GM20431 (cell line): ENCODE results near the gene SAG.

Source experiments
- in situ Hi-C: fragments of 300-500 bp; cut with MseI, MboI; formaldehyde crosslinking; loops from one replicate; pipeline ENCODE4 v1.15.0; 2020; ENCODE audit warnings: low sequenced_read_pairs; ENCODE audit not compliant: unreplicated experiment

Gene SAG

DNA sequence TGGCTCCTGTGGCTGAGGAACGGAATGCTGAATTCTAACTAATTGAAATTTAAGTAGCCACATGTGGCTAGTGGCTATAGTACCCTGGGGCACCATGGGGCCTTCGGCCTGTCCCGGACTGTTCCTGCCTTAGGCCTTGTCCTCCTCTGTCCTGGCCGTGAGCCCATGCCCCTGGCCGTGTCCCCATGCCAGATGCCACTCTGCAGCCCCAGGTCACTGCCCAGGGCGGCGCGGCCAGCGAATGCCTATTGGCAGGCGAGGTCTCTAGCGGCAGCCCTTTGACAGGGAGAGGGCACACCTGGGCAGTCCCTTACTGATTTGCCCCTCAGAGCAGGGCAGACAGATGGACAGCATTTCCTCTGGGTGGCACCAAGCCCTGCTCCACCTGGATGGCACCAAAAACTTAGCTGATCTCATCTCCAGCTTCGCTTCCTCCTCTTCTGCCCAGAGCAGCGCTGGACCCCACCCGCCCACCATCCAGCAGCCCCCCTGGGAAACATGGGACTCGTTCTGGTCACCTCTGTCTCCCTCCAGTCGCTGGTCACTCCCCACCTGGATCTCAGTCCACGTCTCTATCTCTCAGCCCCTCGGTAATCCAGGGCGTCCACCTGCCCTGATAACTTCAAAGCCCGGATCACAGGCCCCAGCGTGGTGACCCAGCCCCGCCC lies 45.6 kb downstream of the SAG start:
- in situ Hi-C loops, result no loop called here

DNA sequence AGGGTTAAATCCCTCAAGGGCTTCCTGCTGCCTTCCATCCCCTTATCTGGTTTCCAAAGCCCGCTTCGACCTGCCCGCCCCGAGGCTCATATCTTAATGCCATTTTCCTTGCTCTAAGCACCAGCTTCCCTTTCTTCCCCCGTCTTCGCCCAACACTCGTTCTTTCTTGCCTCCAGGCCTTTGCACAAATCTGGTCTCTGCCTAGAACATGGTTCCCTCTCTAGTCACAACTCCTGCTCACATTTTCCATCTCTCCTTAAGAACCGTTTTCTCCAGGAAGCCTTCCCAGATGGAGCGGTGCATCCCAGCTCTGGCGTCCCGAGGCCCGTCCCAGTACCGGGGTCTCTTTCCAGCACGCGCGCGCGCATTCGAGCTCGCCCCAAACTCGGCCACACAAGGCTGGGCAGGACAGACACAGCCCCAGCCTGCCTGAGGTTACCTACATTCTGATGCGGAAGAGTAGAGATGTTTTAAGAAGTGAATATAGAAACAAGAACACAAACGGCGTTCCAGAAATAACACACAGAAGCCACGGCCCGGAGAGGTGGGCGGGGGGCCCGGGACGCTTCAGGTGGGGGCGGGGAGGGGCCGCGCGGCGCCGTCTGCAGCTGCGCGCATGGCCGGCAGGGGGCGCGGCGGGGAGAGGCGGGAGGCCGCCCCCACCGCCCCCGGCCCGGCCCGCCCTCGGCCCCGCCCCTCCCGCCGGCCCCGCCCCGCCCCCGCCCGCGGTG lies 46.3 kb downstream of the SAG start, which contains the start of gene DGKD:
Gene DGKD (plus strand): TSS at position 726 of the 731 bp plus-strand sequence. CDS start 25 bp downstream, outside the sequence.
- in situ Hi-C loops, result no loop called here

DNA sequence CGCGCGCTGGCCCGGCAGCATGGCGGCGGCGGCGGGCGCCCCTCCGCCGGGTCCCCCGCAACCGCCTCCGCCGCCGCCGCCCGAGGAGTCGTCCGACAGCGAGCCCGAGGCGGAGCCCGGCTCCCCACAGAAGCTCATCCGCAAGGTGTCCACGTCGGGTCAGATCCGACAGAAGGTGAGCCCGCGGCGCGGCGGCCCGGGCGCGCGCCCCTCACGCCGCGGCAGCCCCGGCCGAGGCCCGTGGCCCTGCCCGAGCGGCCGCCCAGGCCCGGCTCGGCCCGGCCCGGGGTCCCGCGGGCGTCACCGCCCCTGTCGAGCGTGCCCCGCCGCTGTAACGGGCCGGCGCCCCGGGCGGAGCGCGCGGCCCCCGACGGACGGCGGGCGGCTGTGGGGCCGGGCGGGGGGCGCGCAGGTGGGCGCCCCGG lies 46.9 kb downstream of the SAG start:
- in situ Hi-C loops, result no loop called here

DNA sequence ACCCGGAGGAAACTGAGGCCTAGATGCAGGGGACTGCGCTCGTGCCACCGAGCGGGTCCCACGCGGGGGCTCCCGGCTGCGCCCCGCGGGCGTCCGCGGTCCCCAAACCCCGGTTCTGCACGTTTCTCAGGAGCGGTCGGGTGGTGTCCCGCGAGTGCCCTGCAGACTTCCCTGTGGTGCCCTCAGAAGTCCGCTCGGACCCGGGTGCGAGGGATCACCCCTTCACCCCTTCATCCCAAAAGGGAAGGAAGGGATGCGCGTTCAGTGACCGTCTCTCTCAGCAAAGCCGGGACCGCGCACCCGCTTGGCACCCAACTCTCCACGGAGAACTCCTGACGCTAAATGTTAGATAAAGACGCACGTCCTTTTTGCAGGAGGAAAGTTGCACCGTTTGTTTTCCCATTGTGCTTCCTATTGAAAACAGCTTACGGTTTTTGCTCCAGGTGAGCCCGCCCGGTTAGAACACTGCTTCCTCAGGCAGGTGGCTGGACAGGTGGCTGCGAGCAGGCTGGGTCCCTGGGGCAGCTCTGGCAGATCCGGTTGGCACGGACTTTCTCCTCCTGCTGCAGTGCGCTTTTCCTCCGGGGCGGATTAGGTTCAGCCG lies 47.5 kb downstream of the SAG start:
- in situ Hi-C loops, result no loop called here

DNA sequence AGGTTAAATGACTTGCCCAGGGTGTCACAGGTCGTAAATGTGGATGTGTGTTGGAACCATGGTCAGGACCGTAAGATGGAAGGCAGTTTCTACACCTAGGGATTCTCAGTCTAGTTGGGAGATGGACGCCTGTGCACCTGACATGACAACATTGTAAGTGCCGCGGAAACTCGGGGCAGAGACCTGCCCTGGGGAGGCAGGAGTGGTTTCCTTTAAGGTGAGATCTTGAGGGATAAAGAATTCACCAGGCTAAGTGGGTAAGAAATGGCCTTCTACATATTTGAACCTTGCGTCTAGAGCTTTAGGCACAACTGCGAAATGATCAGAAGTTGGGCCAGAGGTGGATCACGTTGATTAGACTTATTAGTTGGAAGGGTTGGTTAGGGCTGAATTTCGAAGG lies 48.3 kb downstream of the SAG start:
- in situ Hi-C loops, result no loop called here

DNA sequence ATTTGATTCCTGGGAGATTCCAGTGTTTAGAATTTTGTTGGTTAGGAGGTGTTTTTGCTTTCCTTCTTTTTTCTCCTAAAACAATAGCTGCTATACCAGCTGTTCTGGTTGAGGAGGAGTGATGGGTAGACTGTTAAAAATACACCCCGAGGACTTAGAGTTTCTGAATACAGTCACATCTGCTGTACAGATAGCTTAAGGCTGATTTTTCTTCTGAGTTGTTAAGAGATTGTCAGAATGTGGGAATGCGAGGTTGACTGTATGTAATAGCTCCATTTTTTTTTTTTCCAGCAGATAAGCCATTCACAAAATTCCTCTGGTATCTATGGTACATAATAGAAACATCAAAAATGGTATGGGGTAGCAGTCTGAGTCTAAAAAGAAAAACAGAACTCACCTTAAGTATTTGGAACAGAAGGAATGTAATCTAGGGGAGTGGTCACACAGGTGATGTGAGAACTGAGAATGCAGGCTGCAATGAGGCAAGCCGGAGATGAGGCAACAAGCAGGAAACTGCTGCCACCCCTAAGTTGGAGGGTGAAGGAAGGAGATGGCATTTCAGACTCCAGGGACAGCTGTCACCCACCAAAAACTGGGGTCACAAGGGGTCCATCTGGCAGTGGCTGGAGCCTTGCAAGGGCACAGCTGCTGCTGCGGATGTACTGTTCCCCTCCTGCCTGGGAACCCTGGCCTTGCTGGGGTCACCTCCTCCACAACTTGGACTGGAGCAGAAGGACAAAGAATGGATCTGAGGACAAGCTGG lies 49.1 kb downstream of the SAG start:
- in situ Hi-C loops, result no loop called here

DNA sequence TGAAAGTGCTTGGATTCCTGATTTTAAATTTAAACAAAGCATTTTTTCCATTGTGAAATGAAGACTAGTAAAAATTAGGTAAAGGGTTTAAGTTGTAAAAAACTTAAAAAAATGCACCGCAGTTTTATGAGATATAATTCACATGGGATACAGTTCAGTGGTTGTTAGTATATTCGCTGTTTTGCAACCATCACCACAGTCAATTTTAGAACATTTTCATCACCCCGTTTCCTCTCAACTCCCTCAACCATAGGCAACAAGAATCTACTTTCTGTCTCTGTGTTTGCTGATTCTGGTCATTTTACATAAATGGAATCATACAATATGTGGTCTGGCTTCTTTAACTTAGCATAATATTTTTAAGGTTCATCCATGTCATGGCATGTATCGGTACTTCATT lies 50.7 kb downstream of the SAG start:
- in situ Hi-C loops, result no loop called here

DNA sequence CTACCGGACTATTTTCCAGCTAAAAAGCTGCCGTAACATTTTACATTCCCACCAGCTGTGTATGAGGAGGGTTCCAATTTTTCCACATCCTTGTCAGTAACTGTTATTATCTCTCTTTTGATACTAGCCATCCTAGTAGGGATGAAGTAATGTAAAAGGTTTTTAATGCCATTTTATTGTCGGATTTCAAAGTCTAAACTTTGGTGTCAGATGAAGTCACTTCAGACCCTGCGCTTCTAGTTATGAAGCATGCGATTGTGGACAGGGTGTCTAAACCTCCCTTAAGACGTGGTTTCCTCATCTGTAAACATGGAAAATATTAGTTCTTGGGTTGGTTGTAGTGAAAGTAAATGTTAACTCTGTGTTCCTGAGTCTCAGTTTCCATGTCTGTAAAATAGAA lies 51.3 kb downstream of the SAG start:
- in situ Hi-C loops, result no loop called here

DNA sequence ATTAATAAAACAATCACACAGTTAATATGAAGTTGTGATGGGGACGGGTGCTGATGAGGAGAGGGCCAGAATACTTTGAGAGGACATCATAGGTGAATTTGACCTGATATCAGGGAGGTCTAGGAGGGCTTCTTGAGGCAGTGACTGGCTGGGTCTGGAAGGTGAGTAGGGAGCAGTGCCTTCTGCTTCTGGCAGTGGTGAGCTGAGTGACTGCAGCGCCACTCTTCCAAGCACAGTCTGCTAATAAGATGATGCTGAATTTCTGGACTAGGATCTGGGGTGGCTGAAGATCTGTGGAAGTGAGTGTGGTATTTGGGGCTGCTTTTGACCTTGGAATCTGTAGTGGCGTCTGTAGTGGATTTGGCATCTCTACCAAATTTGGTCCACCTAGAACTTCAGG lies 52.2 kb downstream of the SAG start:
- in situ Hi-C loops, result no loop called here

DNA sequence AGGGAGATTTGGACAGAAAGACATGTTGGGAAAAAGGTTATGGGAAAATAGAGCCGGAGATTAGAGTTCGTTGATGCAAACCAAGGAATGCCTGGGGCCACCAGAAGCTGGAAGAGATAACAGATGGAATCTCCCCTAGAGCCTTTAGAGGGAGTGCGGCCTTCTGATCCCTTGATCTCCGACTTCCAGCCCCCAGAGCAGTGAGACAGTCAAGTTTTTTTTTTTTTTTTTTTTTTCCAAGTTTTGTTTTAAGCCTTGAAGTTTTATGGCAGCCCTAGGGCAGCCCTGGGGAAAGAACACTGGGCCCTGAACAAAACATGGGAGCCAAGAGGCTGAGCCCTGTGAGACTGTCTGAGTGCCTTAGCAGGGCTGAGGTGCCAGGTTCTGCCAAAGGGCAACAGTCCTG lies 53.2 kb downstream of the SAG start:
- in situ Hi-C loops, result no loop called here

DNA sequence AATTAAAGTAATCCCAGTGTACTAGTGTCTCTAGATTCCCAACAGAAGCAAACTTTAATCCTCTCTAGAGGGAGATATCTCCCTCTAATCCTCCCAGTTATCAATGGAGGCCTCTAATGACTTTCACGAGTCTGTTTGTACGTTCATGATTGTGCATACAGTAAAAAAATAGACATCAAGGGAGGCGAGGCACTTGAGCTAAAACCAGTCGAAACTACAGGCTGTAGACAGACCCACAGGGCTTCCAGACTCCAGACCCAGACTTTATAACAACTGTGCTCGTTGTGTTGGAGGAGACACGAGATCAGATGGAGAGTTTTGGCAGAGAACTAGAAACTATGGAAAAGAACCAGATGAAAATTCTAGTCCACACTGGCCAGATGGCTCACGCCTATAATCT lies 53.7 kb downstream of the SAG start:
- in situ Hi-C loops, result no loop called here

DNA sequence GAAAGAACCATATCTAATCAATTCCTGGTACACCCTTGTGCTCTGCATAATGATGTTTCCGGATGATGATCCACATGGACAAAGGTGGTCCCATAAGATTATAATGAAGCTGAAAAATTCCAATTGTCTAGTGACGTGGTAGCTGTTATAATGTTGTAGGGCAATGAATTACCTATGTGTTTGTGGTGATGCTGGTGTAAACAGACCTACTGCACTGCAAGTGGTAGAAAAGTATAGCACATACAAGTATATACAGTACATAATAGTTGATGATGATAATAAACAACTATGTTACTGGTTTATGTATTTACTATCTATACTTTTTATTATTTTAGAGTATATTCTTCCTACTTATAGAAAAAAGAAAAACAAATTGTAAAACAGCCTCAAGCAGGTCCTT lies 55.1 kb downstream of the SAG start:
- in situ Hi-C loops, result no loop called here

DNA sequence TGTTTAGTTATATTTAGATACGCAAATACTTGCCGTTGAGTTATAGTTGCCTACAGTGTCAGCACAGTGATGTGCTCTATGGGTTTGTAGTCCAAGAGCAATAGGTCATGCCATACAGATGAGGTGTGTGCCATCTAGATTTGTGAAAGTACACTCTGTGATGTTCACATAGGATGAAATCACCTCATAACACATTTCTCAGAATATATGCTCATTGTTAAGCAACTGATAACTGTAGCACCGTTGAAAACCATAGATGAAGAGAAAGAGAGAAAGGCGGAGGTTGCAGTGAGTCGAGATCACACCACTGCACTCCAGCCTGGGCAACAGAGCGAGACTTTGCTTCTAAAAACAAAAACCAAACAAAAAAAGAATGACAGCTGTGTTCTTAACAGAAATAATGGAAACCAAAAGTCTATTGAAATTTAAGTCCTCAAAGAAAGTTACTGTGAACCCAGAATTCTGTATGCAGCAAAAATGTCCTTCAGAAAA lies 56.2 kb downstream of the SAG start:
- in situ Hi-C loops, result no loop called here

DNA sequence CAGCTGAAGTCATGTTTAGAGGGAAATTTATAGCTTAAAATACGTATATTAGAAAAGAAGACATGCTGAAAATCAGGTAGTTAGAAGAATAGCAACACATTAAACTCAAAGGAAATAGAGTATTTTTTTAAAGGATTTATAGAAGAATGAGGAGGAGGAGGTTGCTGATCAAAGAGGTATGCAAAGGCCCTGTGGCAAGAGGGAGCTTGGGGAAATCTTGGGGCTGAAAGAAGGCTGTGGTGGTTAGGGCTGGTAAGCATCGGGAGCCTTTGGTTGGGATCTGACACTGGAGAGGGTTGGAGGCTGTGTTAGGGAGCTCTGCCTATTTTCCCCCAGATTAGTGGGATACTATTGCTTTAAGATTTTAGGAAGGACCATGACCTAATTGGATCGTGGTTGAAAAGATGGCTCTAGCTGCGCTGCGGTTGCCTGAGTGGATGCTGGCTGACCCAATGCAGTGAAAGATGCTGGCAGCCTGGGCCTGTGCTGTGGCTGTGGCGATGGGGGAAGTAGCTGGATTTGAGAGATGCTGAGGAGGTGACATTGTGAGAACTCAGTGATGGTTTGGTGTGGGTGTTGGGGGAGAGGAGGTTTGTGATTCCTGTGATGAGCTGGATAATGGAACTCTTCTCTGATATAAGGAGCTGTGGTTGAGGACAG lies 58.4 kb downstream of the SAG start:
- in situ Hi-C loops, result no loop called here

DNA sequence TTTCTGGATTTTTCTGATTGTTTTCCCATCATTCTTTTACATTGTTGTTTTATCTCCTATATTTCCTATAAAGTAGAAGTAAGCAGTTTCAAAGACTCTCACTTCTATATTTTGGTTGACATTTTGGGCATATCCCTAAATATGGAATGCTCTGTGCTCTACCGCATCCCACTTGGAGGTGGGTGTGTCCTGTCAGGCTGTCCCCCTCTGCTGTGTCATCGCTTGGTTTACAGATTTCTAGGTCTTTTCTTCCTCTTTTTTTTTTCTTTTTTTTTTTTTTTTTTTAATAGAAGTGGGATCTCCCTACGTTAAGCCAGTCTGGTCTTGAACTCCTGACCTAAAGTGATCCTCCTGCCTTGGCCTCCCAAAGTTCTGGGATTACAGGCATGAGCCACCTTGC lies 60.0 kb downstream of the SAG start:
- in situ Hi-C loops, result no loop called here

DNA sequence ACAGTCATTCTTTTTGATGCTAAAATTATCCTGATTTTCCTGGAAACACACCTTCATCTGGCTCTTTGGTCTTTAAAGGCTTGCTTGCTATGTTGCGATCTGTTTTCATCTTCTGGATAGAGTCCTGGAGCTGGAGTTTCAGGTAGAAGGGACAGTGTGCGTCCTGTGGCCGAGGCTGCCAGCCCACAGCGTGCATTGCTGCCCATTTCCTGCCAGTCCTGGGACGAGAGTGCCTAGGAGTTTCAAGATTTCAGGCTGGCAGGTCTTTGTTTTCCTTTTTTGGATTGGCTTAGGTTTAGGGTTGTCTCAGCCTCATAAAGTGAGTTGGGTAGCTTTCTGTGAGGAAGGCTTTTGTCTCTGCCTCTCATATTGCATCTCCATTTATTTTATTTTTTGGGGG lies 61.1 kb downstream of the SAG start:
- in situ Hi-C loops, result no loop called here

DNA sequence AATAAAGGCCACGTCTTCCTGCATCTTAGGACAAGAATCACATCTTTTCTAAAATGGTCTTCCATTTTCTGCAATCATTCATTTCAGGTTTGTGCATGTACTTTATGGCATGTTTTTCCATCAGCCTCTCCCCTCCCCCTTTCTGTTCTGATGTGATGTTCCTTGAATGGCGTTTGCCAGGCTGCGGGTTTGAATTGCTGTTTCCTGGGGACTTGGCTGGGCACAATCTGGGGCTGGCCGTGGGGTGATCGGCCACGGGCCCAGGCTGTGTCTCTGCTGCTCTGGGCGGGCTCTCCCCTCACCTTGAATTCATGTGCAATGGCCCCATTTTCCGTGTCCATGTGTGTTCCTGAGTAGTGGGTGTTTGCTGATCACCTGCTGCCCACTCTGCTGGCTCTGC lies 61.8 kb downstream of the SAG start:
- in situ Hi-C loops, result no loop called here

DNA sequence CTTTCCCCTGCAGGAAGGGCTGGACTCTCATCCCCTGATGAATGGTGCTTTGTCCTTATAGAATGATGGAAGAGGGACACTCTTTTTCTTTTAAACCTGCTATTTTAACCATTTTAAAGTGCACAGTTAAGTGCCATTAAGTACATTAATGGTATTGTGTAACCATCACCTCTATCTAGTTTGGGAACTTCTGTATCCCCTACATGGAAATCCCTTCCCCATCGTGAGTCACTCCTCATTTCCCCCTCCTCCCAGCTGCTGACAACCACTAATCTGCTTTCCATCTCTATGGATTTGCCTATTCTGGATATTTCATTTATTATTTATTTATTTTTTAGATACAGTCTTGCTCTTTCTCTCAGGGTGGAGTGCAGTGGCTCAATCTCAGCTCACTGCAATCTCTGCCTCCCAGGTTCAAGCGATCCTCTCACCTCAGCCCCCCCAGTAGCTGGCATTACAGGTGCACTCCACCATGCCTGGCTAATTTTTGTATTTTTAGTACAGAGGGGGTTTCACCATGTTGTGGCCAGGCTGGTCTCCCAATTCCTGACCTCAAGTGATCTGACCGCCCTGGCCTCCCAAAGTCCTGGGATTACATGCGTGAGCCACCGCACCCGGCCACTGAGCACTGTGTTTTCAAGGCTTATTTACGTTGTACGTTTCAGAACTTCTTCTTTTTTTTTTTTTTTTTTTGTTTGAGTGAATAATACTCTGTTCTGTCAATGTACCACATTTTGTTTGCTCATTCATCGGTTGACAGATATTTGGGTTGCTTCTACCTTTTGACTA lies 62.5 kb downstream of the SAG start:
- in situ Hi-C loops, result no loop called here

DNA sequence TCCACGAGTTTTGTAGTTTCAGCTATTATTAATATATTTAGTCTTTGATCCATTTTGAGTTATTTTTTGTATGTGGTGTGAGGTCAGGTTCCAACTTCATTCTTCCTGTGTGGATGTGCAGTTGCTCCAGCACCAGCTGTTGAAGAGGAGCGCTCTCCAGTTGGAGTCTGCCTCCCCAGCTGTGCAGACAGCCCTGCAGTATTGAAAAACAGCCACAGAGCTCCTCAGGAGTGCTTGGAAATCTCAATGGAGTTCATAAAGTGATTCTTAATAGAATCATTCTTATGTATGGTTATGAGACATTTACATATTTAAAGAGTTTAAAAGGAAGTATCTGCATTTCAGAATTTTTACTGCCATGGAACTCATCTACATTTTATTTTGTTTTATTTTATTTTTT lies 64.0 kb downstream of the SAG start:
- in situ Hi-C loops, result no loop called here
